Panc1 (cell line): ENCODE data around the gene PPP1R9A. TPM values are rescaled to one million over a fixed set of nuclear protein-coding genes. Genes with fewer than 3 reads are reported as not detected.

Experiments
- ATAC-seq: fragments of 200-7000 bp; cut with Tn5 transposase; 2 replicates; pipeline ENCODE4 v1.9.1; 2020; ENCODE audit warnings: mild to moderate bottlenecking, moderate library complexity
- BruUV-seq: library from RNA; stranded (reverse); fragments of 400-500 nt; replicated peaks from 2 replicates; lab custom pipeline; 2021; lab: Mats Ljungman, UMichigan
- CTCF ChIA-PET: fragments of 300-600 bp; sonication (Branson Sonifier 250); formaldehyde crosslinking; loops from one replicate; lab custom pipeline; 2022; ENCODE audit warnings: antibody characterized with exemption; lab: Charles Lee
- POLR2A ChIA-PET: fragments of 300-600 bp; sonication (Branson Sonifier 250); formaldehyde crosslinking; loops from one replicate; lab custom pipeline; 2022; ENCODE audit warnings: antibody characterized with exemption; lab: Charles Lee
- DNase-seq: peaks from one replicate; pipeline ENCODE4 v3.0.0-alpha.2; 2010; ENCODE audit warnings: low read depth, low spot score
- H3K27ac ChIP-seq: 2 replicates; pipeline ENCODE4 v1.5.1; 2011; ENCODE audit warnings: mild to moderate bottlenecking, low read length, inconsistent platforms
- H3K27me3 ChIP-seq: fragments of 200-500 bp; sonication (Bioruptor generic); 2 replicates; pipeline ENCODE4 v1.6.0; 2014; ENCODE audit warnings: low read length, inconsistent platforms; ENCODE audit not compliant: control insufficient read depth, insufficient read depth
- H3K36me3 ChIP-seq: fragments of 200-500 bp; sonication (Bioruptor generic); 2 replicates; pipeline ENCODE4 v1.5.1; 2014; ENCODE audit warnings: inconsistent platforms, mild to moderate bottlenecking, low read length, moderate library complexity; ENCODE audit not compliant: control insufficient read depth, insufficient read depth
- H3K4me1 ChIP-seq: 2 replicates; pipeline ENCODE4 v1.5.1; 2011; ENCODE audit warnings: inconsistent platforms, mild to moderate bottlenecking, low read length, moderate library complexity; ENCODE audit not compliant: control insufficient read depth, insufficient read depth
- H3K4me3 ChIP-seq, 2 experiments: 2 replicates each; pipeline ENCODE4 v1.5.1; 2011 to 2012; ENCODE audit warnings: low read depth in 2 of 2, low read length in 2 of 2, mild to moderate bottlenecking in 2 of 2, inconsistent platforms in 1 of 2, moderate library complexity in 1 of 2
- H3K9me3 ChIP-seq: fragments of 200-500 bp; sonication (Bioruptor generic); 2 replicates; pipeline ENCODE4 v1.5.1; 2014; ENCODE audit warnings: low read depth, mild to moderate bottlenecking, inconsistent platforms, low read length, moderate library complexity; ENCODE audit not compliant: control insufficient read depth, insufficient read depth
- CTCF ChIP-seq: fragments of 450-650 bp; IDR thresholded peaks from 2 replicates; pipeline ENCODE4 v1.5.1; 2017; ENCODE audit warnings: mild to moderate bottlenecking
- POLR2AphosphoS5 ChIP-seq: IDR thresholded peaks from 2 replicates; pipeline ENCODE4 v1.6.1; 2012; ENCODE audit warnings: mild to moderate bottlenecking, low read depth, low read length, moderate library complexity
- REST ChIP-seq, 2 experiments: IDR thresholded peaks; 2 replicates each; pipeline ENCODE4 v1.6.1; 2011 to 2012; ENCODE audit warnings: low read depth in 2 of 2, control low read depth in 1 of 2, low read length in 1 of 2, mild to moderate bottlenecking in 1 of 2, moderate library complexity in 1 of 2; ENCODE audit not compliant: insufficient read depth in 1 of 2
- SIN3A ChIP-seq: IDR thresholded peaks from 2 replicates; pipeline ENCODE4 v1.6.1; 2012; ENCODE audit warnings: low read depth, mild to moderate bottlenecking, low read length, moderate library complexity, borderline replicate concordance; ENCODE audit not compliant: insufficient read depth
- TCF7L2 ChIP-seq: IDR thresholded peaks from 2 replicates; pipeline ENCODE4 v1.6.1; 2011; ENCODE audit warnings: mild to moderate bottlenecking, low read depth, low read length, inconsistent platforms
- in situ Hi-C: cut with HindIII; loops from 2 replicates; pipeline ENCODE4 v1.10.0; 2016; ENCODE audit warnings: low sequenced_read_pairs, low pct_unique_long_range_greater_than_20kb
- intact Hi-C: fragments of 100-400 bp; cut with micrococcal nuclease; formaldehyde crosslinking; loops from one replicate; pipeline ENCODE4 v1.10.0; 2022; ENCODE audit not compliant: unreplicated experiment
- total RNA-seq: library from RNA; stranded (reverse); gene quantifications from one replicate; pipeline ENCODE4 v1.2.1, GENCODE V29; 2021; ENCODE audit not compliant: unreplicated experiment

Gene PPP1R9A
- total RNA-seq, 1 experiment from 2014 or later = 5.0 TPM

DNA sequence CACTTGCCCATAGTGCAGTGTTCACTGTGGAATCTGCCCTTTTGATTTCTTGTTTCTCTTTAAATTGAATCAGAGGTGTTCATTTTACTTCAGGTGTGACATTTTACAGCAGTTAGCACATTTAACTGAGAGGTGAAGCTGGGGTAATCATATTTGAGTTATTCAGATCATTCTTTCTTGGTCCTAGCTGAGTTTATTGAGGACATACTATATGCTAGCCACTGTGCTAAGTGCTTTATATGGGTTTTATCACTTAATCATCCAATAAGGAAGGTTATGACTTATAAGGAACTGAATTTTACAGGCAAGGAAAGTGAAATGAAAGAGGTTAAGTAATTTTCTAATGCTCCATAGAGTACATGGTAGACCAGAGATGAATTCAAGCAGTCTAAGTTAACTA is 337.2 kb downstream of the PPP1R9A start:
- Histone ChIP-seq H3K36me3 (no peaks in the 10 kb centered on the region), H3K4me3 (no peak overlapping the region), H3K27me3 (no peaks in the 10 kb centered on the region), H3K27ac (no peak overlapping the region), H3K9me3 (no peaks in the 10 kb centered on the region; the same call in 1 of the 2 replicates), H3K4me1 (no peaks in the 10 kb centered on the region)
- in situ Hi-C loops = no loop called here
- TF ChIP-seq REST (IDR thresholded peaks at IDR 0.05; ENCODE audit: insufficient read depth in 1 of 2, low read depth in 2 of 2, low read length in 1 of 2) = no peak
- TF ChIP-seq POLR2AphosphoS5 = no peak
- TF ChIP-seq CTCF = no peak
- TF ChIP-seq TCF7L2 = no peak
- TF ChIP-seq SIN3A = no peak
- ChIA-PET POLR2A (no interaction called here), CTCF (interaction anchor here (1.0 kb wide), 1 partner anchor 795 kb away, joined by 3 read pairs; no protein-coding TSS in a partner anchor)
- DNase-seq (no peak), ATAC-seq (no peak)
- no TSS peak for BruUV-seq
- intact Hi-C loops = no loop called here

DNA sequence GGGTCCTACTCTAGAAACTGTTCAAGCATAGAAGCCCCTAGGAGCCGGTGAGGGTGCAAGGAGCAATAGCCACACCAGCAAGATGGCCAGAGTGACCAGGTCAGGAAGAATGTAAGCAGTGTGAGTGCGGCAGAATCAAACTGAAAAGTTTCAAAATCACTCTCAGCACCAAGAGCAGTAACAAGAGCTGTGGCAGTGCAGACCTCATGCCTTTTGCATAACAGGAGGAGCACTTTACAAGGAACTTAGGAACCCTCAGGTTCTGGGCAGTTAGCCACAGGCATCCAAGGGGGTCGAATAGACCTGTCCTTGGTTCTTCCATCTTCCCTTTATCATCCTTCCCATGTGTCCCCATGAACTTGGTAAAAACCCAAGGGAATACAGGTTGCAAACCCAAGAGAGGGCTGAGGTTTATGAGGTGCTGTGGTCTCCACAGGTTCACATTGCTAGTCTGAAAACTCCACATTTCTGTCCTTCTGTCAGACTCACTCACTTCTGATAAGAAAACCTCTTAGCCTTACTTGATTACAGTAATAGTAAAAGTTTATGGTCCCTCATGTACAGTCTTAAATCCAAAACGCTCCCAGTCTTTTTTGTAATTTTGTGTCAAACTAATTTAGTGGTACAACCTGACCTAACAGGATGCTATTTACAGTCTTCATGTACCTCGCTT is 338.6 kb downstream of the PPP1R9A start:
- Histone ChIP-seq H3K4me3 (no peak overlapping the region), H3K27ac (no peak overlapping the region), H3K36me3 (no peaks in the 10 kb centered on the region), H3K27me3 (no peaks in the 10 kb centered on the region), H3K9me3 (no peaks in the 10 kb centered on the region), H3K4me1 (no peaks in the 10 kb centered on the region)
- DNase-seq = no peak
- in situ Hi-C loops (no loop called here), intact Hi-C loops (no loop called here)
- no TSS peak for BruUV-seq
- ChIA-PET POLR2A (no interaction called here), CTCF (no interaction called here)
- no peak for ATAC-seq
- no peak for TF ChIP-seq REST (IDR thresholded peaks at IDR 0.05; ENCODE audit: insufficient read depth in 1 of 2, low read depth in 2 of 2, low read length in 1 of 2)
- TF ChIP-seq SIN3A = no peak
- TF ChIP-seq POLR2AphosphoS5 = no peak
- no peak for TF ChIP-seq CTCF
- no peak for TF ChIP-seq TCF7L2
